B cell (primary cell): ENCODE results near the gene DEPDC1B. TPM values are rescaled to one million over a fixed set of nuclear protein-coding genes. Genes with fewer than 3 reads are reported as not detected.

Experiments
- ATAC-seq: fragments of 200-7000 bp; cut with Tn5 transposase; one replicate; pipeline ENCODE4 v1.10.0; 2021; ENCODE audit warnings: low read depth, mild to moderate bottlenecking, moderate number of reproducible peaks, moderate library complexity
- CTCF ChIA-PET: fragments of 350-600 bp; sonication (Branson Sonifier 250); formaldehyde crosslinking; loops from one replicate; lab custom pipeline; 2021; ENCODE audit warnings: antibody characterized with exemption, inconsistent platforms; lab: Charles Lee
- POLR2A ChIA-PET: fragments of 350-600 bp; sonication (Branson Sonifier 250); formaldehyde crosslinking; loops from one replicate; lab custom pipeline; 2021; ENCODE audit warnings: antibody characterized with exemption; lab: Charles Lee
- DNase-seq: peaks from one replicate; pipeline ENCODE4 v3.0.0; 2013
- H2AFZ ChIP-seq: 2 replicates; pipeline ENCODE4 v1.6.1; 2012; ENCODE audit warnings: mild to moderate bottlenecking, low read depth, low read length; ENCODE audit not compliant: insufficient read depth, poor library complexity, severe bottlenecking
- H3K27ac ChIP-seq, 2 donors: 1 replicate in 1 of 2; 2 replicates in 1 of 2; pipeline ENCODE4 v1.5.1; 2012 to 2013; ENCODE audit warnings: low read length in 2 of 2, mild to moderate bottlenecking in 2 of 2, moderate library complexity in 1 of 2
- H3K27me3 ChIP-seq, 4 experiments: fragments of 200-600 bp in 1 of 4; sonication (generic) in 1 of 4; replicated peaks in 1 of 4; 1 replicate in 2 of 4; 2 replicates in 2 of 4; pipeline versions ENCODE4 v1.6.1 to v1.7.0; 2013 to 2016; ENCODE audit warnings: low read length in 3 of 4, mild to moderate bottlenecking in 2 of 4, mixed read lengths in 1 of 4, moderate library complexity in 1 of 4; ENCODE audit not compliant: insufficient read depth in 4 of 4, control insufficient read depth in 3 of 4; ENCODE audit errors: control extremely low read depth in 1 of 4
- H3K36me3 ChIP-seq, 2 experiments: replicated peaks in 1 of 2; 1 replicate in 1 of 2; 2 replicates in 1 of 2; pipeline versions ENCODE4 v1.6.1 to v1.7.1; 2013; ENCODE audit warnings: low read length in 1 of 2; ENCODE audit not compliant: insufficient read depth in 2 of 2, control insufficient read depth in 1 of 2; ENCODE audit errors: control extremely low read depth in 1 of 2, extremely low read depth in 1 of 2
- H3K4me1 ChIP-seq, 2 donors: fragments of 200-600 bp in 1 of 2; sonication (generic) in 1 of 2; 1 replicate in 1 of 2; 2 replicates in 1 of 2; pipeline versions ENCODE4 v1.5.1 to v1.6.1; 2013 to 2017; ENCODE audit warnings: low read length in 2 of 2; ENCODE audit not compliant: control insufficient read depth in 2 of 2, insufficient read depth in 2 of 2
- H3K4me2 ChIP-seq: replicated peaks from 2 replicates; pipeline ENCODE3; 2012; ENCODE audit warnings: mild to moderate bottlenecking, low read depth, low read length; ENCODE audit not compliant: poor library complexity, severe bottlenecking
- H3K4me3 ChIP-seq, 5 experiments: fragments of 200-600 bp in 1 of 5; sonication (generic) in 1 of 5; 1 replicate in 3 of 5; 2 replicates in 2 of 5; pipeline versions ENCODE4 v1.5.1 to v1.7.0; 2011 to 2016; ENCODE audit warnings: low read length in 4 of 5, mild to moderate bottlenecking in 4 of 5, low read depth in 2 of 5, control low read depth in 1 of 5, moderate library complexity in 1 of 5; ENCODE audit not compliant: insufficient read depth in 1 of 5; ENCODE audit errors: control extremely low read depth in 1 of 5, extremely low read depth in 1 of 5
- H3K79me2 ChIP-seq: fragments of 200-600 bp; sonication (generic); one replicate; pipeline ENCODE4 v1.6.0; 2016; ENCODE audit warnings: low read length; ENCODE audit not compliant: control insufficient read depth, insufficient read depth
- H3K9ac ChIP-seq: fragments of 200-600 bp; sonication (generic); 2 replicates; pipeline ENCODE4 v1.6.1; 2017; ENCODE audit warnings: mild to moderate bottlenecking, low read length, moderate library complexity
- H3K9me3 ChIP-seq, 3 donors: one replicate each; pipeline versions ENCODE4 v1.6.1 to v1.7.1; 2013; ENCODE audit warnings: low read length in 2 of 3; ENCODE audit not compliant: control insufficient read depth in 2 of 3, insufficient read depth in 1 of 3; ENCODE audit errors: control extremely low read depth in 1 of 3
- H4K20me1 ChIP-seq: 2 replicates; pipeline ENCODE4 v1.6.0; 2012; ENCODE audit warnings: mild to moderate bottlenecking, low read length; ENCODE audit not compliant: insufficient read depth, control insufficient read depth, poor library complexity, severe bottlenecking
- H3K27ac Mint-ChIP-seq: one replicate; pipeline ENCODE4 v1.8.0; 2021; ENCODE audit warnings: mixed read lengths
- H3K27me3 Mint-ChIP-seq: one replicate; pipeline ENCODE4 v1.8.0; 2021; ENCODE audit warnings: mixed read lengths
- H3K4me1 Mint-ChIP-seq: one replicate; pipeline ENCODE4 v1.8.0; 2021; ENCODE audit warnings: mixed read lengths
- H3K4me3 Mint-ChIP-seq: one replicate; pipeline ENCODE4 v1.8.0; 2021; ENCODE audit warnings: mixed read lengths
- H3K9me3 Mint-ChIP-seq: one replicate; pipeline ENCODE4 v1.8.0; 2022; ENCODE audit warnings: mixed read lengths; ENCODE audit not compliant: insufficient read depth
- CTCF ChIP-seq: fragments of 200-600 bp; IDR thresholded peaks from one replicate; pipeline ENCODE4 v1.8.0; 2022; ENCODE audit warnings: antibody characterized with exemption, mild to moderate bottlenecking
- EZH2 ChIP-seq: IDR thresholded peaks from 2 replicates; pipeline ENCODE4 v1.6.1; 2012; ENCODE audit warnings: borderline replicate concordance, low read depth, mild to moderate bottlenecking, moderate library complexity, low read length; ENCODE audit not compliant: insufficient read depth, poor library complexity, severe bottlenecking
- WGBS: methylation state at CpG from one replicate; pipeline ENCODE4 v1.1.5; 2013; ENCODE audit warnings: missing lambda C conversion rate; ENCODE audit not compliant: insufficient coverage; 5-methylcytosine and 5-hydroxymethylcytosine counted together
- intact Hi-C: fragments of 100-400 bp; cut with micrococcal nuclease; formaldehyde crosslinking; loops from one replicate; pipeline ENCODE4 v1.10.0; 2022
- polyA plus RNA-seq: library from polyadenylated mRNA; depleted of rRNA; stranded (reverse); fragments of >200 nt; gene quantifications from 2 replicates; pipeline ENCODE4 v1.2.3, GENCODE V29; 2012
- total RNA-seq, 2 donors: library from RNA; stranded (reverse); fragments of 120-200 nt in 1 of 2; gene quantifications; 1 replicate in 1 of 2; 2 replicates in 1 of 2; pipeline versions ENCODE4 v1.2.3 to v1.2.4, GENCODE V29; 2013 to 2022

Gene DEPDC1B
- total and polyA plus RNA-seq, 2 donors (not counting 1 experiment from before 2014, with no cell fraction given), result 0.04 to 0.25 TPM

GRCh38 chr5:60722416-60722815 lies 22.4 kb upstream of the DEPDC1B start:
- Mint-ChIP-seq H3K9me3 (no peaks in the 10 kb centered on the region), H3K4me1 (no peaks in the 10 kb centered on the region), H3K27ac (no peak overlapping the region), H3K4me3 (no peak overlapping the region), H3K27me3 (peaks cover 38% of the 10 kb centered on the region)
- no peak overlapping the region for H3K9ac ChIP-seq
- H3K4me3 ChIP-seq, result no peak overlapping the region
- ChIA-PET CTCF (interaction anchor here (1.4 kb wide), 1 partner anchor 12 kb away, joined by 4 read pairs; no protein-coding TSS in a partner anchor), POLR2A (no interaction called here)
- WGBS, result 98% methylated on average over 4 of the region's 6 CpGs
- no peaks in the 10 kb centered on the region for H3K36me3 ChIP-seq
- no peaks in the 10 kb centered on the region for H3K79me2 ChIP-seq
- no peaks in the 10 kb centered on the region for H3K9me3 ChIP-seq
- no peak for DNase-seq
- no peaks in the 10 kb centered on the region for H3K4me1 ChIP-seq
- no peak overlapping the region for H2AFZ ChIP-seq
- no peak overlapping the region for H3K27ac ChIP-seq
- intact Hi-C loops, result no loop called here
- no peak overlapping the region for H3K4me2 ChIP-seq
- TF ChIP-seq EZH2, result no peak
- no peaks in the 10 kb centered on the region for H4K20me1 ChIP-seq
- H3K27me3 ChIP-seq, result peaks cover 0 to 3% (median 0%) of the 10 kb centered on the region in 4 experiments
- no peak for ATAC-seq

GRCh38 chr5:60719329-60719728 lies 19.4 kb upstream of the DEPDC1B start:
- Histone ChIP-seq H3K4me2 (no peak overlapping the region), H2AFZ (no peak overlapping the region), H3K79me2 (no peaks in the 10 kb centered on the region), H4K20me1 (no peaks in the 10 kb centered on the region), H3K9ac (no peak overlapping the region), H3K27me3 (peaks cover 0 to 10% (median 0%) of the 10 kb centered on the region in 4 experiments), H3K9me3 (peaks cover 0 to 13% (median 0%) of the 10 kb centered on the region in 3 donors), H3K4me3 (no peak overlapping the region), H3K27ac (no peak overlapping the region), H3K36me3 (no peaks in the 10 kb centered on the region), H3K4me1 (no peaks in the 10 kb centered on the region)
- CTCF ChIA-PET, result no interaction called here
- no peak overlapping the region for H3K27ac Mint-ChIP-seq
- no peak overlapping the region for H3K4me3 Mint-ChIP-seq
- H3K4me1 Mint-ChIP-seq, result no peaks in the 10 kb centered on the region
- intact Hi-C loops, result no loop called here
- no peak for DNase-seq
- no peak for ATAC-seq
- POLR2A ChIA-PET, result no interaction called here
- no peak for TF ChIP-seq EZH2
- no peak for TF ChIP-seq CTCF
- H3K27me3 Mint-ChIP-seq, result peaks cover 46% of the 10 kb centered on the region
- H3K9me3 Mint-ChIP-seq, result no peaks in the 10 kb centered on the region
